Measurements from ENCODE around the gene NRXN3.

NRXN3 gene

GRCh38 chr14:79809849-79810612, 1639.9 kb downstream of the NRXN3 start:
- TF ChIP-seq CTCF (IDR thresholded peaks at IDR 0.05) = peak; percentile 71

GRCh38 chr14:79820866-79821535, 1650.8 kb downstream of the NRXN3 start:
- no peak for TF ChIP-seq CTCF (IDR thresholded peaks at IDR 0.05)

GRCh38 chr14:79822034-79822433, 1651.9 kb downstream of the NRXN3 start:
- TF ChIP-seq CTCF (IDR thresholded peaks at IDR 0.05) = no peak

DNA sequence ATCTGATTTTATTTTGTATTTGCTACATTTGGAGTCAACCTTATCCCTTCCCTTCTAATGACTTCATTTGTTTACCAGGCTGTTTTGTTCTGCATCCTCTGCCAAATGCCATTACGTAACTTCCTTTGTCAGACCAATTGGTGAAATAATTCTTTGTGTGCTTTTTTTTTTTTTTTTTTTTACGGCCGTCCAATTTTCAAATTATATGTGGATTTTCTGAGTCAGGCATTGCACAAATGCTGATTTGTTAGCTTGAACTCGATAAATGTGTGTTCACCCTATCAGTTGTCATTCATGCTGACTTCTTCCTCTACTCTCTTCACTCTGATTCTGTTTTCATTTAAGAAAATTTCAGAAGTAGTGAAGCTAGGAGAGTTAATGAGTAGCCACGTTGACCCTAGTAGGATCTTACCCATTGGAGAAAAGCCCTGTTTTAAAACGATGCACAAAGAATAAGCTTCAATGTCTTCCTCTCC, 1654.9 kb downstream of the NRXN3 start:
- TF ChIP-seq CTCF (IDR thresholded peaks at IDR 0.05) = no peak

DNA sequence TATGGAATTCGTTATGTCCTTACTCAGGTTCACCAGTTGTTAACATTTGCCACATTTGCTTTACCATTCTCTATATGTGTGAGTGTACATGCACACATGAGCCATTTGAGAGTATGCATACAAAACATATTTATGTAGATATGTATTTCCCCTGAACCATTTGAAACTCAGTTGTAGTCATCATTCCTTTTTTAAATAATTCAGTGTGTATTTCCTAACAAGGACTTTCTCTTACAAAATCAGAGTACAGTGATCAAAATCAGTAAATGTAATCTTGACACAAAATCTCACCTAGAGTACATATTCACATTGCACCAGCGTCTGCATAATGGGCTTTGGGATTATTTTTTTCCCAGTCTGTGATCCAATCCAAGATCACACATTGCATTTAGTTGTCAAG, 1656.2 kb downstream of the NRXN3 start:
- no peak for TF ChIP-seq CTCF (IDR thresholded peaks at IDR 0.05)

GRCh38 chr14:79829405-79830166, 1659.4 kb downstream of the NRXN3 start:
- no peak for TF ChIP-seq CTCF (IDR thresholded peaks at IDR 0.05)

DNA sequence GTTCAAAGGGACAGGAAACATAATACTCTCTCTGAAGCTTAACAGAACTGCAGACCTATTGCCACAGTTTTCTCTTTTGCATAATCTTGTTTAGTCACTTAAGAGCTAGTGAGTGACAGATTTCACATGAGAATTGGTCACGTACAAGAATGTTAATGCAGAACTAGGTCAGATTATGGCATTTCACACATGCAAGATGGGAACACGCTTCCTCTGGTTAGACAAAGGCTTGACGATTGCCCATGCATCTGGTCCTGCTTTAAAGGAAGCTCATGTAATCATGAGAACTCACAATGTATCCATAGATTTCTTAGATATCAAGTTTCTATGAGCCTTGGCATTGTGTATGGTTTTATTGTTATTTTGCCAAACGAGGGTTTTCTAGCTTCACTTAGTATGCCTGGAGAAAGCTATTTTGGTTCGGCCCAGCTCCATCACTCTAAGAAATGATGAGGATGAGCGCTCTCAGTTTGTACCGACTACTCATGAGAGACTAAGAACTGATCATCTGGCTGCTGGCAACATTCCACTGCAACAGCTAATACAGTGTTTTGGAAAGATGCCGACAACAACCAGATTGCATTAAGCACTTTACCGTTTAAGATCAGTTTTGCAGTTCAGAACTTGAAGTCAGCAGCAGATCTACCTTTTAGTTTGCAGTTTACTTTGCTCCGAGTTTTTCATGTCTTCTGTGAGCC, 1661.2 kb downstream of the NRXN3 start:
- no peak for TF ChIP-seq CTCF (IDR thresholded peaks at IDR 0.05)

Data from LNCAP (cell line).